SKM-1 (cell line): ENCODE measurements around the gene KIF1A.

Source experiments
- DNase-seq: peaks from one replicate; lab custom pipeline; 2025; ENCODE audit not compliant: unreplicated experiment; lab: John Stamatoyannopoulos, UW

Gene KIF1A

DNA sequence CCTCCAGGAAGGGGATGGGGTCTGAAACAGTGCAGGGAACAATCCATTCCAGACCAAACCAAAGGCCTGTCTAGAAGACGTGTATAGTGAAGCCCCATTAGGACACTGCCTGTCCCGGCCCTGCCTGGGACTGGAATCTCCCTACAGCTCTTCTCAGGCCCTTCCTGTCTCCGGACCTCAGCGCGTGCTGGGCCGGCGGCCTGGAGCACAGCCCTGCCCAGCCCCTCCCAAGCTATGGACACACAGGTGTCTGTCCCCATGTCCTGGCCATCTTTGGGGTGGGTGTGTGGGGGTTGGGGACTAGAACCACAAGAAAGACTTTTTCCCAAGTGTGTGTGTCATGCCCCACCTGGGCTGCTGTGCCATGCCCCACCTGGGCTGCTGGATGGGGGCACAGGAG lies 51.8 kb downstream of the KIF1A start:
- DNase-seq = no peak

DNA sequence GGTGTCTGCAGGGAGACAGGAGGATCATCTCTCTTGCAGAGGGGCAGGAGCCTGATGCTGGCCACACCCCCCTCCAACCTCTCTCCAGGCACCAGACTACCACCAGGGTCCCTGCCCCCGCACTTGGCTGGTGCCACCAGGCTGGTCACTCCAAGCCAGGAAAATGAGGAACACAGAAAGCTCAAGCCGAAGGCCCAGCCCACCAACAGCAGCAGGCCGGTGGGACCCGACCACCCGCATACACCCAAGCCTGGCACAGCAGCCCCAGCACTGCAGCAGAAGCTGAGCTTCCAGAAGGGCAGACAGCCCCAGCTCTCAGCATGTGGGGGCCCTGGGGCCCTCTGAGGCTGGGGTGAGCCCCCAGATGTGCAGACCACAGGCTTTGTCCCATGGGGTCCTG lies 52.7 kb downstream of the KIF1A start:
- DNase-seq = no peak

DNA sequence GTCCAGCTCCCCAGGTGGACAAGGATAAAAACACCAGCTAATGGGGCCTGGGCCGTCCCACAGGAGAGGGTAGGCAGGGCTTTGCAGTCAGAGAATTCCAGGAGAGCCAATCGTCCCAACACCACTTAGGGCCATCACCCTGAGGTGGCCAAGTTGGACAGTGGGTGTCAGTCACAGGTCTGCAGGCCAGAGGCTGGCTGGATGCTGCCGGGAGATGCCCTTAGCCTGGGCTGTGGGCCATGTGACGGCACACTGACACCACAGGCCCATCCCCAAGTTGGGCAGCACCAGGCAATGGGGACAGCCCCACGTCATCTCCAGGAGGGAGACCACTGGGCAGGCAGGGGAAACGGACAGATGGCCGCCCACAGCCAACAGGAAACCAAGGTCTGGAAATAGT lies 53.9 kb downstream of the KIF1A start:
- DNase-seq = no peak

DNA sequence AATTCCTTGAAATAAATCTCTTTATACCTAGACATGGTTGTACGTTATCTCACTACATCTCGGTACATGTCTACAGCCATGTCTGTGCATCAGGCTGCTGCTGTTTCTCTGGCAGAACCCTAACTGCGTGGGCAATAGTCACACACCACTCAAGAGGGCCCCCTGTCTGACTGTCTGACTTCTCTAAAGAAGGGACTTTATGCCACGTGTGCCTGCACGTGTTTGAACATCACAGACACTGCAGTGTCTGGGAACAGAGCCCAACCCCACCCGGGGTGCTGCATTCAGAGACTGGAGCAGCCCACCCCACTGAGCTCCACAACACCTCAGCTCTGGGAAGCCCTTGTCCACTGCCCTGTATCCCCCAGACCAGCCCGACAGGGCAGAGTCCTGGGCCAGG lies 55.0 kb downstream of the KIF1A start:
- no peak for DNase-seq

DNA sequence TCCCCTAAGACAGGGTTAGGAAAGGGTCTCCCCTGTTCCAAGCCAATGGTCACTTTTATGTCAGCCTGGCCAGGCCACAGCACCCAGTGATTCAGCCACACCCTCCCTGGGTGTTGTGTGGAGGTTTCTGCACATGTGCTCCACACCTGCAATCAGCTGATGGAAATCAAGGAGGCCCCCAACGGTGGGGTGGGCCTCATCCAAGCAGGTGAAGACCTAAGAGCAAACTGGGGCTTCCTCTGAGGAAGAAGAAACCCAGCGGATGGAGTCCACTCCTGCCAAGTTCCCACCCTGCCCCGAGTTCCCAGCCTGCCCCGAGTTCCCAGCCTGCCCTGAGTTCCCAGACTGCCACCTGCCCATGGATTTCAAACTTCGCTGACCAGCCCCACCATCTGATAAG lies 55.4 kb downstream of the KIF1A start:
- no peak for DNase-seq

DNA sequence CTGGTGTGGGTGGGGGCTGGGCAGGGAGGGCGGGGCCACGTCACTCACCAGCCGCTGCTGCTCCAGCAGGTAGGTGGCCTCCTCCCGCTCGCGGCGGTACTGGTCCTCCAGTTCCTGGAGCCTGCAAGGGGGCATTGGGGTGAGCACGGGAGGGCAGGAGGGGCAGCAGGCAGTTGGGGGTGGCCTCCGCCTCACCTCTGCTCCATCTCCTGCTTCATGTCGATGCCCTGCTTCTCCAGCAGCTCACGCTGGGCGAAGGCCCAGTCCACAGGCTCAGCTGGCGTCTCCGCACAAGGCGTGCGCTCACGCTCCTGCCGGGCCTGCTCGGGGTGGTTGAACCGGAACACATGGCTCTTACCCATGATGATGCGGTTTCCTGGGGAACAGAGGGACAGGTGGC lies 57.0 kb downstream of the KIF1A start:
- no peak for DNase-seq

DNA sequence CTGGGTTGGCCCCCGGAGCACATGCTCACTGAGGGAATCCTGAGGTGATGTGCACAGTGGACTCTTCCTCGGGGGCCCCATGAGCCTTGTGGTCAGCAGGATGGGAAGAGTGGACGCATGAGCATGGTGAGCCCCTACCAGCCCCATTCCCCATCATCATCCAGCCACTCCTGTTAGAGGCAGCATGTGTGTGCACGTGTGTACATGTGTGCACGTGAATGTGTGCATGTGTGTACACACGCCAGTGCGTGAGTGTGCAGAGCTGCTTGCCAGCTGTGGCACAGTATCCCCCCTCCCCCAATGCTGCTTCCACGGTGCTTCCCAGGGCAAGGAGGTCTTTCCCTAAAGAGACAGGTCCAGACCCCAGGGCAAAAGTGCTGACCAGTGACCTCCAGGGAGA lies 57.8 kb downstream of the KIF1A start:
- DNase-seq = no peak

DNA sequence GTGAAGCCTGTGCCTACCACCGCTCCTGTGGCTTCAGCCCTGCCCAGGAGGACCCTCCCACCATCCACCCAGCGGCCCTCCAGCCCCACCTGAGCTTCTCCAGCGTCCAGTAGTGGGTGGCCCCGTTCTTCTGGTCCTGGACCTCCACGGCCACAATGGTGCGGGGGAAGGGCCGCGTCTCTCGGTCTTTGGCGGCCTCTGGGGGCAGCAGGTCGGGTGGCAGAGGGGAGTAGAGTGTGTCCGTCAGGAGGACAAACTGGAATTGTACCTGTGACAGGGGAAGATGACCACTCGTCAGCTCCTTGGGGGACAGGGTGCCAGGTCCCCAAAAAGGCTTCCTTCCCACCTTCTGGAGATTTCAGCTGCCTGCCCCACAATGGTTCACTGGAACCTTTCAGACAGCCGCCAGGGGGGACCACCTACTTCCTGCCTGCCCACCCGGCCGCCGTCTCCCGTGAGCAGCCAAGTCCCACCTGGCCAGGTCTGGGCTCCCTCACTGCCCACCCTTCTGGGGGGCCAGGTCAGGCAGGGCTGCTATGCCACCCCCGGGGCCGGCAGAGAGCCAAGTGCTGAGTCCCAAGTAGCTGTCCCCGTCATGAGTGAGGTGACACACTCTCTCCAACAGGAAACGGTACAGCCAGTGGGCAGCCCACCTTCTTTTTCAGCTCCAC lies 59.3 kb downstream of the KIF1A start:
- no peak for DNase-seq

DNA sequence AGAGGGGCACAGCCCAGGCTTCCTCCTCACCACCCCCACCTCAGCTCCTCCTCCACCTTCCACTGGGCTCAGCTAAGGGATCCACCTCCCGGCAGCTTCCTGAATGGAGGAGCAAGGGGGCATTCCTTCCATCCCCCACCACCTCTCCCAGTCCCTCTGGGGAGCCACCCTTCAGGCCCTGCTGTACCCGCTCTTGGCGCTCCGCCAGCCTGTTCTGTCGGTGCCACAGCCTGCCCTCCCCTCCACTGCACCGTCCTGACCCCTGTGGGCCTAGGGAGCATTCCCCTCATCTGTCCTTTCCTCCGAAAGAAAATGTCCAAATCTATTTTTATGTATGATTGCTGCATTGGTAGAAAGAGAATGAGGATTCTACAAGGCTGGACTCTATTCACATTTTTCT lies 59.9 kb downstream of the KIF1A start:
- no peak for DNase-seq

DNA sequence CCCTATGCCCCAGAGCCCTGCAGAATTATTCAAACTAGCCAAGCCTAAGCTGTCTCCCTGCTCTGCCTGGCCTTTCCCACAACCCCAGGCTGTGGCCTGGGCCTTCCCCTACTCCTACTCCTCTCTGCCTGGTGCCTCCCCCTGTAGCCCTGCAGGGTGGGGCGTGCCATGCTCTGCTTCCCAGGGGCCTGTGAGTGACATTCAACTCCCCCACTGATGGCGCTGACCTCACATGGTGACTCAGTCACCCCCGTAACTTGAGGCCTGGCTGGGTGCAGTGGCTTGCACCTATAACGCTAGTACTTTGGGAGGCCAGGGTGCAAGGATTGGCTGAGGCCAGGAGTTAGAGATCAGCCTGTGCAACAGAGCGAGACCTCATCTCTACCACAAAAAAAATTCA lies 60.6 kb downstream of the KIF1A start:
- no peak for DNase-seq

DNA sequence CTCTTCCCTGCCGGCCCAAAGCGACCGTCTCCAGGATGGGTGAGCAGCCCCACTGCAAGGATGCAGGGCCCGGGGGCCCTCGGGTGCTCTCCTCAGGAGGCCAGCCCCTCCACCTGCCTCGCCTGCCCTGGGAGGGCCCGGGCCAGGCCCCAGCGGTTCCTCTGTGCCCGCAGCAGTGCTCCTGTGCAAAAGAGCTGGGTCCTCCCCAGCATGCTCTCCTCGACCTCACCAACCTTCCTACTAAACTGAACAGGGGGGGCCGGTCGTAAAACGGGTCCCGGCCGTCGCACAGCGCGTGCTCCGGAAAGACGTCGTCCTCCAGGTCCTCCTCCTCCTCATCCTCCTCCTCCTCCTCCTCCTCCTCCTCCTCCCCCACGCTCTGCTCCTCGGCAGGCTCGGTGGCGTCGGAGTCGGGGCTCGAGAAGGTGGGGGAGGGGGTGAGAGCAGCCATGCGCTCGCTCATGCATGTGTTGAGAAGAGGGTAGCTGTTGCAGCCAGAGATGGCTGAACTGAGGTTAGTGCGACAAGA lies 62.9 kb downstream of the KIF1A start:
- no peak for DNase-seq

DNA sequence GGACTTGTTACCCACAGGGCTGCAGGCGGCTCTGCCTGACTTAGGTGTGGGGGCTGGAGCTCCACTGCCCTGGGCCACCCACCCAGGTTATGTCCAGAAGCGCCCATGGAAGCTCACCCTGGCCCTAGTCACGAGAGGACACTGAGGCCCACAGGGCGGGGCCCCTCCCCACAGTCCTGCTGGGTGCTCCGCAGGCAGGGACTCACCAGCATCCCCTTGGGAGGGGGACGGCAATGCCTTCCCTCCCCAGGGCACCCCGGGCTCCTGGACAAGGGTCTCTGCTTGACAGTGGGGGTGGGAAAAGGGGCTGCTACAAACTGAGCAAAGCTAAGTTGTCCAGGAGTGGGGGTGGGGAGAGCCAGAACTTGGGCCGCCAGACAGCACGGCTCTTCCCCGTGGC lies 67.8 kb downstream of the KIF1A start:
- no peak for DNase-seq

DNA sequence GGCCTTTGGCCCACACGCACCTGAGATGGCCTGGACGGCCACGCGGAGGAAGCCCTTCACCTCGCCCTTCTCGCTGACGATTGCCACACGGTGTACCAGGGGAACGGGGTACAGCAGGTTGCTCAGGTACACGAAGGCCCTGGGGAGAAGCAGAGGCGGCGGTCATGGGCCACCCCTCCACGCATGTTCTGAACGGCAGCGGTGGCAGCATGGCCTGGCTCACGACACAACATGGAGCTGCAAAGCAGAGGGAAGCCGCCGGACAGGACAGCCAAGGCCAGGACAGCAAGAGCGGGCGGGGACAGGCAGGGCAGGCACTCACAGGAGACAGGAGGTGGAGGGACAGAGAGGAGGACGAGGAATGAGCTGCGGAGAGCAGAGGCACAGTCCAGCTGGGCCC lies 69.6 kb downstream of the KIF1A start:
- DNase-seq = no peak

DNA sequence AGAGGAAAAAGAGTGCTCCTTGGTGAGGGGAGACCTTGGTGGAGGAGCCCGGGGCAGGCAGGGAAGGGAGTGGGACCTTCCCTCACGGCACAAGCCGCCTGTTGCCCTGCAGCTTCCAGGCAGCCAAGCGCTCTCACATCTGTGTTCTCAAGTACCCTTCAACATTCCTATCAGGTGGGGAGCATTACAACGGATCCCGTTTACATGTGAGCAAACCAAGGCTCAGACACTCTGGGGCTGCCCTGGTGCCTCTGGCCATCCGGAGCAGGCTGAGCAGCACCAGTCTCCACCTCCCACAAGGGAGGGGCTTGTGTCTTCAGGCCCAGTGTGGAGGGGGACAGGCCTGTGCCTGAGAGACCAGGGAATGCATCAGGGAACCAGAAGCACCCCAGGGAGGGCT lies 70.5 kb downstream of the KIF1A start:
- no peak for DNase-seq

DNA sequence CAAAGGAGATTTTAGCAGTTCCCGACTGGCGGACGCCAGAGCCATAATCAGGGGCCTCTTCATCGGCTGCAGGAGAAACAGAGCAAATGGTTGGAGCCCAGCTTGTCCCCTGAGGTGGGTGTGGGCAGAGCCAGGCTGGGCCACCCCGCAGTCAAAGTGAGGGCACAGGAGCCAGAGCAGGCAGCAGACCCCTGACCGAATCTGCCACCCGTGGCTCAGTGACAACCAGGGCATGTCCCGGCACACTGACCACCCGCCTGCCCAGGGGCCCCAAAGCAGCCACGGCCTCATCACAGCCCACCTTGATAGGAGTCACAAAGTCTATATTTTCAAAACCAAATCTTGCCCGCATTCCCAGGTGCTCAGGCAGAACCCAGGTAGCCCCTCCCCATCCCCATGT lies 72.8 kb downstream of the KIF1A start:
- DNase-seq = no peak

DNA sequence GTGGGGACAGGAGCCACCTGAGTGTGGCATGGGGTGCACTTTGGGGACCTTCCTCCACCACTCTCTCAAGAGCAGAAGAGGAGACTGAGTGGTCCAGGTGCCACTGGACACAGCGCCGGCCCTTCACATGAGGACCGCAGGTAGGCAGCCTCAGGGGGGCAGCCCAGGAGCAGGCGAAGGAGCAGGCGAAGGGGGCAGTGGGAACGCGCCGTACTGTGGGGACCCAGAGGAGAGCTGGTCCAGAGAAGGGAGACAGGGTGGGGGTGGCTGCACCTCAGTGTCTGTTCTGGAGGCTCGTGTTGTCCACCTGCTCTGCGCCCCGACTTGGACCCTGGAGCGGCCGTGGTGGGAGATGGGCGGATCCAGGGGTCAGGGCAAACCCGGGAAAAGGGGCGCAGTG lies 73.3 kb downstream of the KIF1A start:
- no peak for DNase-seq

DNA sequence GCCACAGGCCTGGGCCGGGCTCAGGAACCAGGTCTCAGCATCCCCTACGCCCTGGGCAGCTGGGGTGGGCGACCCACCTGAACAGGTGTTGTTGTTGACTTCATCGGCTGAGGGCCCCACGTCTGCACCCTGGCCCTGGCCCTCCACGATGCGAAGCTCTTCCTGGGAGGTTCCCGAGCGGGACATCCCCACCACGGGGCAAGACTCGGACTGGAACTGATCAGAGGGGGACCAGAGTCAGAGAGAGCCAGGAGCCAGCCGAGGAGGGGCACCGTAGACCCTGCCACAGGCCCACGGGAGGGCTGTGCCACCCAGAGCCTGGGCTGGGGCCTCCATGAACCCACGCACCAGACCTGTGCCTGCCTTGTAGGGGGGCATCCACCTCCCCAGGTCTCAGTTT lies 74.1 kb downstream of the KIF1A start:
- no peak for DNase-seq

DNA sequence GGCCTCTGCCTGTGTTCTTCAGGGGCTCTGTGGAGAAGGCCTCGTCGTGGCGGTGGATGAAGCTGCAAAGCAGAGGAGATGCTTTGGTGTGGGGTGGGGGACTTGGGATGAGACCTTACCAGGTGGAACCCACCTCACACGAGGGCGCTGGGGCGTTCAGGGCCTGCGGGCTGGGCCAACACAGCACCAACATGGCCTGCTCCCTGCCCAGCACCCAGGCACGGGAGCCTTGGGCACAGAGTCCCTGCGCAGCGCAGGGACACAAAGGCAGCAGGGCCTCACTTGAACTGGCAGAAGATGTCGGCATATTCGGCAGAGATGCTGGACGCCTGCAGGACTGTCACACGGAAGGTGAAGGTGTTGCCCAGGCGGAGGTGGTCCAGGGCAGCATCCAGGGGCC lies 74.6 kb downstream of the KIF1A start:
- DNase-seq = no peak

DNA sequence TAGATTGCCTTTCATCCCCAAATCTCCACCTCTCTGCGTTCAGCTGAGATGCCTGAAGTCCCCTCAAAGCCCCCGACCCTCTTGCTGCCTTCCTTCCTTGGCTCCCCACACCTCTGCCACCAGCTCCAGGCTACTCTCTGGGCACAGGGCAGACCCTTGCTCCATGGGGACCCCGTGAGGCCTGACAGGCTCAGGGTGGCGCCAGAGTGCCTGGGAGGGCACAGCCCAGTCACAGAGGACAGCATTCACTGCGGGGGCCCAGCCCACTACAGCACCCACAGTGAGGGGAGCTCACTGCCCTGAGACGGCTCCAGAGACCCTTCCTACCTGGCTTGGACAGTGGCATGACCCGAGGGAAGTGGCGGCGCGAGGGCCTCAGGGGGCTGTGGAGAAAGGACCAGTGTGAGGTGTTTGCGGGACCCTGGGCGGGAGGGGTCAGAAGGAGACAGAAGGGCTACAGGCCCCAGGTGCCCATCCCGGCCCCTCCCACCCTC lies 77.4 kb downstream of the KIF1A start:
- DNase-seq = no peak

DNA sequence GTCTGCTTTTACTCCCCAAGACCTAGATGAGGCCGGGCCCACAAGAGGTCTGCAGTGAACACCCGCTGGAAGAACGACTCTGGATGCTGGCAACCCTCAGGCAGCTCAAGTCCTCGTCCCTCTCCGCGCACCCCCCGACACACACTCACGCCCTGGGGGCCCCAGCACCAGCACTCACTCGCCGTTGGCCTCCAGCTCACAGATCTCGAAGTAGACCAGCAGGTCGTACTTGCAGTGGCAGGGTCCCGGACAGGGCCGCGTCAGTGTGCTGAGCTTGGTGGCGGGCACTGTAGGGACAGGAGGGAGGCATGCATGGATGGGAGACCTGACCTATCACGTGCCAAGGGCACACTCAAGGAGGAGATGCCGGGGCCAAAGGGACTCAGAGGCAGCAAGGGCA lies 78.9 kb downstream of the KIF1A start:
- no peak for DNase-seq

DNA sequence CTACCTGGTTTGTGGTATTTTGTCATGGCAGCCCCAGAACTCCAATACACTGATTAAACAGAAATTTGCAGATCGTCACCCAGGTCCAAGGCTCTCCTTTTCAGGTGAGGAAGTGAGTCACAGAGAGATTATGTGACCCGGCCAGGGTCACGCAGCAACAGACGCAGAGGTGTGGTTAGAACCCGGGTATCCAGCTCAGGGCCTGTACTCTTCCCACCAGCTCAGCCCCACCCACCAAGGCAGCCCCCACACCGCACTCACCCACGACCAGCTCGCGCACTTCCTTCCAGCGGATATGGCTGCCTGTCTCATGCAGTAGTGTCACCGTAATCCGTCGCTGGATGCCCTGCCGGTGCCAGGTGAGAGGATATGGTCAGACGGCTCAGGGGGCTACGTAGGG lies 80.2 kb downstream of the KIF1A start:
- DNase-seq = no peak

DNA sequence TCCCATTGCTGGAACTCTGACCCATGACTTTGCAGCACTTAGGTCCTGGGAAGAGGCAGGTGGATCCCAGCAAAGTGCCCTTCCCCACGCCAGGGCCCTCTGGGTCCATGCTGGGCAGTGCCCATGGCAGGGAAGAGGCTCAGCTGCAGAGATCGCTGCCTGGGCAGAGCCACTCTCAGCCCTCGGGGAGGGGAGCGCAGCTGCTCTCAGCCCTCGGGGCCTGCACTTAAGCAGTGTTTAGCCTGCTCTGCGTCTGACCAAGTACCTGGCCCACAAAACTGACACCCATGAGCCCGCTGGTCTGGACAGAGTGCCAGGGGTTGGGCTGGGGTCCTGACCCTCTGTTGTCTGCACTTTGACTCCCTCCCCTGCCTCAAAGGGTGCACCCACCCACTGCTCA lies 82.1 kb downstream of the KIF1A start:
- no peak for DNase-seq

DNA sequence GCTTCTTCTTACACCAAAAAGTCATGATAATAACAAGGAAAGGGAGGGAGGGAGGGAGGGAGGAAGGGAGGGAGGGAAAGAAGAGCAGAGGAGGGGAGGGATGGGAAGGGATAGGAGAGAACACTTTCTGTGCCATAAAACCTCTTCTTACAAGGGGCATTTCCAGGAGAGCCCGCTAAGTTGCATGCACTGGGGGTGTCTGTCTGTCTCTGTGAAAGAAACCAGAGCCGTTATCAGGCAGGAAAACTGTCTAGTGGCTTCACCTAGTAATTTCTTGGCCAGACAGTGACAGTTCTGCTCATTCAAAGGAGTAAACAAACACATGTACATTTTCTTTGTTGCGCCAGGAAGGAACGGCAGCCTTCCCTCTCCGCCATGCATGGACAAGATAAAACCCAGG lies 82.5 kb downstream of the KIF1A start:
- no peak for DNase-seq
